Kidney (tissue), 14 donors: ENCODE results near the gene RAPGEF4. TPM values are rescaled to one million over a fixed set of nuclear protein-coding genes. Genes with fewer than 3 reads are reported as not detected.
A peak's percentile ranks its signal among the peaks of the same experiment; 100 is the strongest.

Experiments
- DNase-seq, 5 donors: peaks; one replicate each; pipeline ENCODE4 v3.0.0-alpha.2; 2013 to 2020
- FAIRE-seq: peaks from 2 replicates; lab custom pipeline; 2012; peaks lifted over from hg19 to GRCh38; lab: Jason Lieb, UNC
- H3K27ac ChIP-seq, 2 donors: one replicate each; pipeline ENCODE4 v1.7.0; 2013; ENCODE audit warnings: low read depth in 2 of 2, low read length in 2 of 2, inconsistent platforms in 1 of 2
- H3K27me3 ChIP-seq: one replicate; pipeline ENCODE4 v1.7.1; 2013; ENCODE audit warnings: low read length, inconsistent platforms; ENCODE audit not compliant: control insufficient read depth, insufficient read depth
- H3K36me3 ChIP-seq, 3 donors: one replicate each; pipeline versions ENCODE4 v1.7.0 to v1.7.1; 2013; ENCODE audit warnings: low read length in 3 of 3, control low read depth in 1 of 3, inconsistent platforms in 1 of 3; ENCODE audit not compliant: insufficient read depth in 3 of 3, control insufficient read depth in 2 of 3
- H3K4me1 ChIP-seq, 3 donors: one replicate each; pipeline versions ENCODE4 v1.7.0 to v1.7.1; 2013; ENCODE audit warnings: low read length in 3 of 3, inconsistent platforms in 1 of 3, low read depth in 1 of 3; ENCODE audit not compliant: control insufficient read depth in 2 of 3, insufficient read depth in 2 of 3
- H3K4me3 ChIP-seq, 3 donors: one replicate each; pipeline versions ENCODE4 v1.7.0 to v1.8.1; 2013; ENCODE audit warnings: low read length in 3 of 3, control low read depth in 1 of 3, inconsistent platforms in 1 of 3
- H3K9ac ChIP-seq, 3 donors: one replicate each; pipeline versions ENCODE4 v1.7.0 to v1.7.1; 2013; ENCODE audit warnings: low read length in 3 of 3, control low read depth in 1 of 3, inconsistent platforms in 1 of 3
- H3K9me3 ChIP-seq, 3 donors: one replicate each; pipeline versions ENCODE4 v1.7.0 to v1.7.1; 2013; ENCODE audit warnings: low read length in 3 of 3, control low read depth in 1 of 3, inconsistent platforms in 1 of 3; ENCODE audit not compliant: control insufficient read depth in 2 of 3, insufficient read depth in 1 of 3
- CTCF ChIP-seq: IDR thresholded peaks from 3 replicates; pipeline ENCODE4 v1.5.1; 2012; ENCODE audit warnings: mild to moderate bottlenecking, moderate library complexity, borderline replicate concordance; ENCODE audit not compliant: insufficient read depth; ENCODE audit errors: extremely low read depth
- intact Hi-C: fragments of 100-400 bp; cut with DNase I; formaldehyde crosslinking; loops from one replicate; pipeline ENCODE4 v1.11.1; 2022
- polyA plus RNA-seq: library from polyadenylated mRNA; stranded (reverse); fragments of 350-450 nt; fragmentation: Illumina TruSeq; extraction: RNeasy Lipid Tissue Mini Kit (QIAGEN cat#74804); gene quantifications from one replicate; pipeline ENCODE4 v1.2.3, GENCODE V29; 2014; ENCODE audit warnings: low read depth, low replicate concordance; ENCODE audit not compliant: insufficient read depth
- total RNA-seq: library from RNA; stranded (reverse); fragmentation: NEBNext Ultra II Directional; extraction: Animal tissue kit (Norgen Biotek cat#: 25700); gene quantifications from one replicate; pipeline ENCODE4 v1.2.1, GENCODE V29; 2021
- donor health status: control.
- donor health status: control.
- donor health status: control.
- donor health status: control.
- donor health status: control.
- donor health status: DM: yes; HTN: yes; CAD: no.
- donor health status: Normal renal cell carcinoma (clear cell type).

The RAPGEF4 gene
- total and polyA plus RNA-seq, 2 donors from 2014 or later, result 3.8 to 13.6 TPM

DNA sequence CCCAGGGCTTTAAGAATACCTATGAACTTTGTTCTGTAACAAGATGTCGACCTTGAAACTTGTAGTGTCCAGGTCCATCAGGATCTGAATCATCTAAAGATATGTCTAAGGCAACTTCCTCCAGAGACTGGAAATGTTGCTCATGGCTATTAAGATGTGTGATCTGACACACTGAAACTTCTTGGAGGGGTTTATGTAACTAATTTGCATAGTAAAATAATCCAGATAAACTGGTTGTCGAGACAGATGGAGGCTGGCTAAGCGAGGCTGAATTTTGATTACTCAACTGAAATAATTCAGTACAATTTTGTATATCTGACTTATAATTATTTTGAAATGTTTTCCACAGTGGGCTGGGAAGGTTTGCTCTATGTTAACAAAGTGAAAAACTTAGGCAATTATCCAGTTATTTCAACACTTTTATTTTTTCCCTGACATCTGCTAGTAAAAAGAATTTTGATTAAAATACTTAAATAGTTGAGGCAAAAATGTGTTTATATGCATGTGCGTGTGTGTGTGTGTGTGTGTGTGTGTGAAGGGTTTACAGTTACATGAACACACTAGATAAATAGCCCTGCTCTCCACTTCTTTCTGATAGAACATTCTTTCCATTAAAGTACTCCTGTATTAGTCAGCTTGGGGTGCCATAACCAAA lies 328.6 kb downstream of the RAPGEF4 start:
- DNase-seq (no peak), FAIRE-seq (no peak)
- Histone ChIP-seq H3K27me3 (no peaks in the 10 kb centered on the region), H3K9me3 (no peaks in the 10 kb centered on the region), H3K4me3 (no peak overlapping the region), H3K9ac (no peak overlapping the region), H3K4me1 (no peaks in the 10 kb centered on the region), H3K36me3 (no peaks in the 10 kb centered on the region), H3K27ac (no peak overlapping the region)
- TF ChIP-seq CTCF, result no peak
- intact Hi-C loops, result no loop called here

- no peaks in the 10 kb centered on the region for H3K9me3 ChIP-seq
- no peak for TF ChIP-seq CTCF
- H3K4me3 ChIP-seq, result no peak overlapping the region
- no peak for DNase-seq
- H3K27ac ChIP-seq, result no peak overlapping the region
- no peak for FAIRE-seq
- H3K9ac ChIP-seq, result no peak overlapping the region
- H3K36me3 ChIP-seq, result no peaks in the 10 kb centered on the region
- H3K4me1 ChIP-seq, result no peaks in the 10 kb centered on the region
- no peaks in the 10 kb centered on the region for H3K27me3 ChIP-seq
- intact Hi-C loops, result no loop called here
These were observed 331.4 kb downstream of the RAPGEF4 start for GRCh38 chr2:173066887-173067676.

- H3K4me3 ChIP-seq, result peak overlapping the region in 2 of 3 donors; percentile 17 to 76
- H3K9me3 ChIP-seq, result no peaks in the 10 kb centered on the region
- H3K9ac ChIP-seq, result peak overlapping the region in 1 of 3 donors; percentile 47
- FAIRE-seq (no peak), DNase-seq (peak in 2 of 5 donors; percentile 49 to 66)
- intact Hi-C loops, result no loop called here
- H3K27ac ChIP-seq, result peak overlapping the region in 1 of 2 donors; percentile 80
- H3K27me3 ChIP-seq, result no peaks in the 10 kb centered on the region
- no peak for TF ChIP-seq CTCF
- no peaks in the 10 kb centered on the region for H3K4me1 ChIP-seq
- no peaks in the 10 kb centered on the region for H3K36me3 ChIP-seq
These were observed 339.6 kb downstream of the RAPGEF4 start for GRCh38 chr2:173075056-173075780.
